HG03045 (cell line): ENCODE results near the gene SH3RF3.

Source experiments
- ATAC-seq: cut with Tn5 transposase; IDR thresholded peaks from one replicate; pipeline ENCODE4 v1.9.1; 2021; ENCODE audit warnings: mild to moderate bottlenecking, moderate library complexity; ENCODE audit not compliant: unreplicated experiment

Gene SH3RF3

DNA sequence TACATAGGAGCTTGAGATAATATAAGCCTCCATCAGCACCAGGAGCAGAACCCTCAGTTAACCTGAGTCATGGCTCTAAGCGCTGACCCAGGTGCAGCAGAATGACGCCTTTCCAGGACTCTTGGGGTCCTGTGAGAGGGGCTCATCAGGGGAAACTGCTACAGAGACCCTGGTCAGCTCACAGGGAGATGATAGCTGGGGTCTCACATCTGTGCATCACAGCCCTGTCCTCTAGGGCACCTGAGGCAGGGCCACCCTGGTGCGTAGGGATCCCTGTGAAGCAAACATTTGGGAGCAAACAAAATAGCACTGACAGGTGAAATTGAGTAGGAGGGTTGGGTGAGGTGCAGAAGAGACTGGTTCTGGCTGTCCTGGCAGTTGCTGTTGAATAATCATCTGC, 219.2 kb downstream of the SH3RF3 start:
- no peak for ATAC-seq

DNA sequence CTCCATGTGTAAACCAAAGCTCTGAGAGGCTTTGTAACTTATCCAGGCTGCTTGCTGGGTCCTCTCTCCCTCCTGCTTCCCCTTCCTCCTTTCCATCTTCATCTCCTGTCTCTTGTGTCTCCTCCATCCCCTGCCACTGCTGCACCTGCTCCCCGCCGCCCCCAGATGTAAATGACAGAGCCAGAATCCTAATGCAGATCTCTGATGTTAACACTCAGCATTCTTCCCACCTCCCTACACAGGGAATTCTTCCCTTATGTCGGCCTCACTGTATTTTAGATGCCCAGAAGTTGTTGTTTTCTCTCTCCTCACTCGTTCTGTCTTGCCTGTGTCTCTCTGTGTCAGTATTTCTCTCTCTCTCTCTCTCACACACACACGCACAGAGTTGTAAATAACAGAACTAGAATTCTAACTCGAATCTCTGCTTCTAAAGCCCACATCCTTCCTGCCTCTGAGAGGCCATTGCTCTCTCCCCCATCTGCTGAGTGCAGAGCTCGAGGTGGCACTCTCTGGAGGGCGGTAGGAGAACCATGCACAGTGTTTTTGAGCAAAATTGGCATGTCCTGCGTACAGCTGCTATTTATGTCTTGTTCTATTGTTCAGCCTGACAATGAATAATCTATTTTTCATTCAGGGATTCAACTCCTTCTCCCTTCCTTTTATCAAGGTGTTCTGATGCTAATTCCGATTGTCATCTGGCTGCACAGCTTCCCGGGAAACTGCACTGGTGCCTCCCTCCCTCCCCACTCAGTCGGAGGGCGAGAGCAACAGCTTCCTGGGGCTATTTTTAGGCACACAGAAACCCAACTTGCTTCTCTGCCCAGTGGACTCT, 219.9 kb downstream of the SH3RF3 start:
- ATAC-seq, result no peak

- no peak for ATAC-seq
Observed at GRCh38 chr2:109349503-109350465, 220.8 kb downstream of the SH3RF3 start.

GRCh38 chr2:109350526-109350925, 221.5 kb downstream of the SH3RF3 start:
- ATAC-seq, result no peak

- ATAC-seq, result no peak
Observed at GRCh38 chr2:109351164-109351756, 222.3 kb downstream of the SH3RF3 start.

- ATAC-seq, result no peak
Observed at GRCh38 chr2:109352056-109352897, 223.3 kb downstream of the SH3RF3 start.

GRCh38 chr2:109352898-109353689, 224.1 kb downstream of the SH3RF3 start:
- no peak for ATAC-seq

DNA sequence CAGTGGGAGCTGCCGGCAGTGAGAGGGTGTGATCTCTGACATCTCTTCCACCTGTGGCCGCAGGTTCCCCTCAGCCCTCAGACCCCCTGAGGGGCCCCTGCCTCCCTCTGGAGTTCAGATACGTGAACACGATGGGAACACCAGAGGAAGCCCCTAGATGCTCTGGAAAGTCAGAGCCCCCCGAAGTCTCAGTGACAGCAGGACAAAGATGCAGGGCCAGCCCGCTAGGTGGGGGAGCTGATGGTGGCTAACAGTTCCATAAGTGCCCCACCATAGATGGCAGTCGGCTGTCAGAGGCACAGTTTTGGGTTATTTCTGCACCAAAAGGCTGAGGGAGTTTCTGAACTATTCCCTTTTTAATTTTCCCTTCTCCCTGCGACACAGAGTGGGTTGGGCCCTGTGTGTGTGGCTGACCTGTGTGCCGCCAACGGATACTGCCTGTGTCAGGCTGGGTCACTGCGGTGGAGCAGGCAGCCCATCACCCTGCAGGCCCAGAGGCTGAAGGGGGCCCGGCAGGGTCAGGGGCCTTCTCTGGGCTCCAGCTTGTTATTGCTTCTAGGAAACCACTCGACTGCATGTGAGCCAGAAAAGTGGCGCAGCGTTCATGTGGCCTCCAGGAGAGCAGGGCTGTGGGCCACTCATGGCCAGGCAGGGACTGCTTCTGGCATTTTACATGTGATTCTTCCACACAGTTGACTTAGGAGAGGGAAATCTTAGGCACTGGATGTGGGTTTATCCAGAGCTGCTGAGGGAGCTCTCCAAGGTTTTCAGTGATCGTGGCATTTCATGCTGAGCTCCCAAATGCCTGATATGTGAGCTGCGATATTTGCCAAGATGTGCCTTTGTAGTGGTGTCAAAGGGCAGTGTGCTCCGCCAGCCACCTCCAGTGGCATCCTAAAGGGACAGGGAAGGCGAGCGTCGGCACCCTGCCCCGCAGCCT, 225.1 kb downstream of the SH3RF3 start:
- no peak for ATAC-seq

DNA sequence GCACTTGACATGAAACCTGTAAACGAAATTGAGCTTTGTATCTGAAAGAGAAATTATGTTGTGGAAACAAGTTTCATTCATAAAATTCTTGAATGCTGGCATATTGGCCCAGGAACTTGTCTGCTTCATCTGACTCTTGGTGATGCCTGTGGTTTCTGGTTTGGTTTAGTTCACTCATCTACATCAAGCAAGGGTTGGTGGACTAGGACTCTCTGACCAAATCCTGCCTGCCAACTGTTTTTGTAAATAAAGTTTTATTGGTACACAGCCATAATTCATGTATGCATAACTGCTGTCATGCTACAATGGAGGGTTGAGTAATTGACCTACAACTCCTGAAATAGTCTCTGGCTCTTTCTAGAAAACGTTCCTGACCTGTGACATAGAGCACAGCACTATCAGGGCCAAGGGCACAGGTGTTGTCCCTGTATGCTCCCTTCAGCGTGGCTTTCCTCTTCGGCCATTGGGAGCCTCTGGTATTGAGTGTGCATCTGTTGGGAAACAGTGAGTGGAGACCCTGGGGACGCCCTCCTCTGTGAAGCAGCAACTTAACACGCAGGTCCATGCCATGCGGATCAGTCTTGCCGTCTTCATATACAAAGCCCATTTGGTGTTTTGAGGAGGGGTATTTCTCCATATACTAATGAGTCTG, 226.3 kb downstream of the SH3RF3 start:
- no peak for ATAC-seq

DNA sequence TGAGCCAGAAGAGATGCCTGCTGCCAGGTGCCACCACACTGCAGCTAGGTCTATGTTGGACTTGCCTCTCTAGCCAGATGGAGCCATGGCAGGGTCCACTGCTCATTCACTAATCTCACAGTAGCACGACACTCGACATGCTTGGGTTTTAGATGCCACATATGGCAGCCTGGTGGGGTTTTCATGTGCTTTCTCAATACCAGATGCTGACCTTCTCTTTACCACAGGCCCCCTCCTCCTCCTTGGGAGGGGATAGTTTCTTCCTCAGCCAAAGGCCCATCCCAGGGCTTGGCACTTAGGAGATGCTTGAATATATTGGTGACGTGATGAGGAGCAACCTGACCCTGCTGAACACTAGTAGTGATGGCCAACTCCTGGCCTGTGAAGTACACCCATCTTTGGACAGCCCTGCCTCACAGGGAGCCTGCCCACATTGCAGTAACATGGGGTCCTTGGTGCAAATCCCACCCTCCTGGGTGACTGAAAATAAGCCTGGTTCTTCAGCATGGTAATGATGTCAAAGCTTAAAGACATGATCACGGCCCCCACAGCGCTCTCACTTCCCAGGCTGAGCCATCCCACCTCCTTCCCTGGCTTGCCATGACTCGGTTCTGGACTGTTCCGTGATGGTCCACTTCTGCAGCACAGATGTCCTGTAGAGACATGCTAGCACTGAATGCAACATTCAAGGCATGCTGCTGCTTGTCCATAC, 227.5 kb downstream of the SH3RF3 start:
- ATAC-seq, result no peak

- no peak for ATAC-seq
Observed at GRCh38 chr2:109364217-109364616, 235.2 kb downstream of the SH3RF3 start.

GRCh38 chr2:109365131-109365530, 236.1 kb downstream of the SH3RF3 start:
- no peak for ATAC-seq

- no peak for ATAC-seq
Observed at GRCh38 chr2:109367683-109368082, 238.7 kb downstream of the SH3RF3 start.

- no peak for ATAC-seq
Observed at GRCh38 chr2:109368798-109369197, 239.8 kb downstream of the SH3RF3 start.

DNA sequence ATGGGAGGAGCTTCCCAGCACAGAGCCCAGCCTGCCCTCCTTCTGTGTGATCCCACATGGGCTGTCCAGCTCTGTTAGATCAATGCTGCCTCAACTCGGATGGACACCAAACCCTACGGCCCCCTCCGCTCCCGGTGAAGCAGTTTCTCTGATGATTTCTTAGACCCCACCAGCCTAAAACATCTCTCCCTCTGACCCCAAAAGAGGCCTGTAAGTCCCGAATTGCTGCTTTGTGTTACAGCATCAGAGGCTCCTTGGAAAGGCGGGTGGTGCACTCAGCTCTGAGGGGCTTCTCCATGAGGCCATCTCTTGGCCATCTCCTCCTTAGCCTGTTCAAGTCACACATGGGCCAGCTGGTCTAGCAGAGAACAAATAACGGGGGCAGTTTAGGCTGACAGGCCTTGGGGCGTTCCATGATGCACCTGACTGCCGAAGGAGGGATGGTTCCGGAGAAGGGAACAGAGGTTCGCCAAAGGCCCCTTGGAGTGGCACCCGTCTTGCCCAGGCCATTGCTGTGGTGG, 240.7 kb downstream of the SH3RF3 start:
- ATAC-seq, result no peak

DNA sequence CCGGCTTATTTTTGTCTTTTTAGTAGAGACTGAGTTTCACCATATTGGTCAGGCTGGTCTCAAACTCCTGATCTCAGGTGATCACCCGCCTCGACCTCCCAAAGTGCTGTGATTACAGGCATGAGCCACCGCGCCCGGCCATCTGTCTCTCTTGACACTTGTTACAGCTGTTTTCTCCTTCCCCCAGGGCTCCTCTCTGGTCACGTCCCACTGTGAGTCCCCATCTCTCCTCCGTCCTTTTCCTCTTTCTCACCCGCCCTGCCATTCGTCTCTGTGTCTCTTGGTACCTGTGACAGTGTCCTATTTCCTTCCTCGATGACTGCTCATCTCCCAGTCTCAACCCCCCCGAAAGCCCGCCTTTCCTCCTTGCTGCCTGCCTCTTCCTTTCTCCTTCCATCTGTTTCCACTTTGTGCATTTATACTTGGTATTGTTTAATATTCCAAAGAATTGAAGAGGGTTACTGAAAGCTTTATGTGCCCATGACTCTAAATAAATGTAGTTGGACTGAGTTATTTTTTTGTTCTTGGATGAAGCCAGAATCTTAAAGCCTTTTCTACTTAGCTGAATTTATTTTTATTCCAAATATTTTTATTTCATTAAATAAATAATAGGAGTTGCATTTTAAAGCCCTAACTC, 241.5 kb downstream of the SH3RF3 start:
- ATAC-seq, result no peak
